ENCODE results near the gene SCAPER. TPM values are rescaled to one million over a fixed set of nuclear protein-coding genes. Genes with fewer than 3 reads are reported as not detected.

The SCAPER gene
- total and polyA plus RNA-seq, 10 of the 15 experiments (the other 5 are each of a cell fraction or from before 2014, with no cell fraction given): 1.0 to 7.7 (median 3.9) TPM

- POLR2A ChIA-PET: no interaction called here
- RAD21 ChIA-PET (ENCODE audit: unreplicated experiment): no interaction called here
- BruUV-seq (replicated peaks): no TSS peak
- in situ Hi-C loops (cut with MboI): no loop called here
- 60% methylated on average over 10 of the region's 10 CpGs for WGBS (ENCODE audit: insufficient coverage, insufficient replicate concordance, low lambda C conversion rate, missing lambda C conversion rate)
- intact Hi-C loops (cut with micrococcal nuclease; ENCODE audit: unreplicated experiment): no loop called here
- Histone ChIP-seq H2AFZ (ENCODE audit: control insufficient read depth, low read depth, low read length) (no peak overlapping the region), H3K79me2 (ENCODE audit: control insufficient read depth, insufficient read depth, low read length) (no peaks in the 10 kb centered on the region), H4K20me1 (ENCODE audit: control insufficient read depth, insufficient read depth) (no peaks in the 10 kb centered on the region), H3K4me2 (ENCODE audit: control insufficient read depth, insufficient read depth) (no peak overlapping the region), H3K27ac (ENCODE audit: control insufficient read depth, insufficient read depth) (no peak overlapping the region), H3K9ac (ENCODE audit: control insufficient read depth, insufficient read depth, low read length) (no peak overlapping the region), H3K9me3 (replicated peaks; ENCODE audit: control insufficient read depth, insufficient read depth, low read length) (no peaks in the 10 kb centered on the region), H3K4me1 (ENCODE audit: control insufficient read depth, insufficient read depth, low read length) (no peaks in the 10 kb centered on the region), H3K27me3 (replicated peaks in 1 of 2; ENCODE audit: control insufficient read depth in 2 of 2, insufficient read depth in 2 of 2, low read length in 1 of 2) (peaks cover 0 to 1% of the 10 kb centered on the region in 2 experiments; a peak in 1 of 4 replicates), H3K36me3 (ENCODE audit: control insufficient read depth in 2 of 2, insufficient read depth in 2 of 2, low read length in 1 of 2) (no peaks in the 10 kb centered on the region), H3K4me3 (no peak overlapping the region)
- SMC1A ChIA-PET (ENCODE audit: uncharacterized antibody, unreplicated experiment): no interaction called here
- CTCF ChIA-PET: no interaction called here
- TF ChIP-seq RAD51 (IDR thresholded peaks at IDR 0.05) (no peak), HCFC1 (IDR thresholded peaks at IDR 0.05; ENCODE audit: low read length) (no peak), TCF12 (IDR thresholded peaks at IDR 0.05; ENCODE audit: low read depth, low read length) (no peak), CREB1 (IDR thresholded peaks at IDR 0.05; ENCODE audit: low read depth) (no peak), NKRF (conservative IDR thresholded peaks at IDR 0.05) (no peak), ZNF274 (IDR thresholded peaks at IDR 0.05; ENCODE audit: insufficient read depth, insufficient read length) (no peak), NFIC (IDR thresholded peaks at IDR 0.05; ENCODE audit: low read depth, low read length) (no peak), MTA3 (IDR thresholded peaks at IDR 0.05; ENCODE audit: borderline replicate concordance, low read length) (no peak), NFYA (IDR thresholded peaks at IDR 0.05; ENCODE audit: borderline replicate concordance, low read depth, low read length) (no peak), POU2F2 (IDR thresholded peaks at IDR 0.05; ENCODE audit: borderline replicate concordance, low read depth, low read length) (no peak), E2F4 (IDR thresholded peaks at IDR 0.05; ENCODE audit: low read depth, low read length) (no peak), SMAD5 (IDR thresholded peaks at IDR 0.05; ENCODE audit: low read depth) (no peak), CEBPZ (IDR thresholded peaks at IDR 0.05; ENCODE audit: low read depth, low read length) (no peak), RELA (IDR thresholded peaks at IDR 0.05; ENCODE audit: borderline replicate concordance, partially characterized antibody) (no peak)
- DNase-seq (ENCODE audit: low read depth, low spot score) (no peak), ATAC-seq (no peak), FAIRE-seq (no peak)
Measured at GRCh38 chr15:76321171-76321570, 584.0 kb downstream of the SCAPER start.

Measured in GM12878 (cell line).